A673 (cell line): ENCODE data around the gene GRIK2.

ENCODE experiments used
- EZH2 ChIP-seq: fragments of 200-600 bp; sonication (generic); IDR thresholded peaks from 2 replicates; pipeline ENCODE4 v1.6.1; 2017; ENCODE audit warnings: borderline replicate concordance, low read depth, mild to moderate bottlenecking, mixed read lengths, antibody characterized with exemption, low read length; ENCODE audit not compliant: poor library complexity, severe bottlenecking
- TF ChIP-seq, protein P1 (sequence below): fragments of 300-800, 200-600 bp; sonication (generic); conservative IDR thresholded peaks from 2 replicates; pipeline ENCODE4 v1.5.1; 2017; ENCODE audit warnings: low read depth, mild to moderate bottlenecking, antibody characterized with exemption, low read length, moderate library complexity, mixed read lengths

- TF ChIP-seq, protein P1, sequence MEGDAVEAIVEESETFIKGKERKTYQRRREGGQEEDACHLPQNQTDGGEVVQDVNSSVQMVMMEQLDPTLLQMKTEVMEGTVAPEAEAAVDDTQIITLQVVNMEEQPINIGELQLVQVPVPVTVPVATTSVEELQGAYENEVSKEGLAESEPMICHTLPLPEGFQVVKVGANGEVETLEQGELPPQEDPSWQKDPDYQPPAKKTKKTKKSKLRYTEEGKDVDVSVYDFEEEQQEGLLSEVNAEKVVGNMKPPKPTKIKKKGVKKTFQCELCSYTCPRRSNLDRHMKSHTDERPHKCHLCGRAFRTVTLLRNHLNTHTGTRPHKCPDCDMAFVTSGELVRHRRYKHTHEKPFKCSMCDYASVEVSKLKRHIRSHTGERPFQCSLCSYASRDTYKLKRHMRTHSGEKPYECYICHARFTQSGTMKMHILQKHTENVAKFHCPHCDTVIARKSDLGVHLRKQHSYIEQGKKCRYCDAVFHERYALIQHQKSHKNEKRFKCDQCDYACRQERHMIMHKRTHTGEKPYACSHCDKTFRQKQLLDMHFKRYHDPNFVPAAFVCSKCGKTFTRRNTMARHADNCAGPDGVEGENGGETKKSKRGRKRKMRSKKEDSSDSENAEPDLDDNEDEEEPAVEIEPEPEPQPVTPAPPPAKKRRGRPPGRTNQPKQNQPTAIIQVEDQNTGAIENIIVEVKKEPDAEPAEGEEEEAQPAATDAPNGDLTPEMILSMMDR: no peak
- TF ChIP-seq EZH2: no peak
Observed at GRCh38 chr6:101558712-101559111, 165.2 kb downstream of the GRIK2 start.
